Tibial nerve (tissue), 4 donors: ENCODE data around the gene DUS2. TPM values are rescaled to one million over a fixed set of nuclear protein-coding genes. Genes with fewer than 3 reads are reported as not detected.
"Not testable (repeated sequence)": the region's sequence is repeated elsewhere in the genome, so short reads cannot be mapped to it uniquely, and the experiment has no call there.

ENCODE experiments used
- DNase-seq, 2 donors: peaks; one replicate each; pipeline ENCODE4 v3.0.0-alpha.2; 2019; ENCODE audit warnings: low spot score in 2 of 2
- H3K27ac ChIP-seq, 4 donors: fragments of 200-600 bp; sonication (generic) in 3 of 4; one replicate each; pipeline ENCODE4 v1.5.1; 2017 to 2019; ENCODE audit warnings: mild to moderate bottlenecking in 1 of 4
- H3K27me3 ChIP-seq, 2 donors: fragments of 200-600 bp; sonication (generic) in 1 of 2; one replicate each; pipeline versions ENCODE4 v1.5.1 to v1.6.0; 2017 to 2019
- H3K36me3 ChIP-seq, 3 donors: fragments of 200-600 bp; sonication (generic); one replicate each; pipeline ENCODE4 v1.5.1; 2018 to 2019
- H3K4me1 ChIP-seq, 4 donors: fragments of 200-600 bp; sonication (generic) in 3 of 4; one replicate each; pipeline ENCODE4 v1.5.1; 2017 to 2019
- H3K4me3 ChIP-seq, 4 donors: fragments of 200-600 bp; sonication (generic) in 3 of 4; one replicate each; pipeline ENCODE4 v1.5.1; 2017 to 2019; ENCODE audit warnings: mild to moderate bottlenecking in 1 of 4, moderate library complexity in 1 of 4
- H3K9me3 ChIP-seq, 4 donors: fragments of 200-600 bp; sonication (generic) in 3 of 4; one replicate each; pipeline ENCODE4 v1.5.1; 2017 to 2019
- CTCF ChIP-seq, 5 experiments: fragments of 200-600 bp in 3 of 5; fragments of 450-650 bp in 2 of 5; sonication (generic) in 3 of 5; IDR thresholded peaks; one replicate each; pipeline ENCODE4 v1.5.1; 2016 to 2019; ENCODE audit warnings: antibody characterized with exemption in 5 of 5, mild to moderate bottlenecking in 3 of 5, moderate library complexity in 2 of 5
- EP300 ChIP-seq, 2 donors: sonication (generic); formaldehyde crosslinking; IDR thresholded peaks; one replicate each; pipeline ENCODE4 v1.6.1; 2017; ENCODE audit warnings: antibody characterized with exemption in 2 of 2, mild to moderate bottlenecking in 1 of 2
- POLR2A ChIP-seq, 2 donors: fragments of 450-650 bp; IDR thresholded peaks; one replicate each; pipeline ENCODE4 v1.6.1; 2017; ENCODE audit warnings: antibody characterized with exemption in 2 of 2, mild to moderate bottlenecking in 2 of 2, moderate library complexity in 2 of 2
- WGBS, 2 donors: methylation state at CpG; one replicate each; pipeline ENCODE4 v1.1.5; 2018; 5-methylcytosine and 5-hydroxymethylcytosine counted together
- small RNA-seq: library from RNA; depleted of rRNA; stranded (forward); fragments of <200 nt; gene quantifications from one replicate; pipeline ENCODE3, GENCODE V24; 2016
- total RNA-seq, 4 donors: library from RNA; depleted of rRNA; stranded (reverse); fragments of >200 nt; gene quantifications; one replicate each; pipeline ENCODE4 v1.1.0, GENCODE V29; 2016

DUS2 gene
- total RNA-seq, 4 donors from 2014 or later: 4.7 to 31.2 (median 15.4) TPM

- no peak overlapping the region for H3K27ac ChIP-seq
- DNase-seq: no peak
- TF ChIP-seq POLR2A (IDR thresholded peaks at IDR 0.05) (no peak), CTCF (IDR thresholded peaks at IDR 0.05) (peak in 3 of 5 experiments; percentile 29 to 39 (median 33))
- peaks cover 0 to 4% (median under 1%) of the 10 kb centered on the region in 4 donors for H3K9me3 ChIP-seq
- H3K4me1 ChIP-seq: peaks cover 0 to 35% (median 2%) of the 10 kb centered on the region in 4 donors
- H3K36me3 ChIP-seq: no peaks in the 10 kb centered on the region
- H3K4me3 ChIP-seq: no peak overlapping the region
- no peaks in the 10 kb centered on the region for H3K27me3 ChIP-seq
- 82 to 87% methylated on average over 2 of the region's 2 CpGs for WGBS, 2 donors
These were observed 93.3 kb downstream of the DUS2 start for GRCh38 chr16:68116256-68116867.

- TF ChIP-seq POLR2A (IDR thresholded peaks at IDR 0.05) (no peak), EP300 (IDR thresholded peaks at IDR 0.05) (no peak), CTCF (IDR thresholded peaks at IDR 0.05) (no peak)
- no peaks in the 10 kb centered on the region for H3K27me3 ChIP-seq
- 96% methylated on average over 3 of the region's 3 CpGs for WGBS, 2 donors
- no peak for DNase-seq
- no peaks in the 10 kb centered on the region for H3K9me3 ChIP-seq
- peaks cover 0 to 9% (median 0%) of the 10 kb centered on the region in 3 donors for H3K36me3 ChIP-seq
- H3K27ac ChIP-seq: no peak overlapping the region
- H3K4me3 ChIP-seq: no peak overlapping the region
- H3K4me1 ChIP-seq: peaks cover 0 to 32% (median 2%) of the 10 kb centered on the region in 4 donors
These were observed 94.8 kb downstream of the DUS2 start for GRCh38 chr16:68117884-68118283.

- not testable (repeated sequence) for DNase-seq, H3K27ac ChIP-seq
- WGBS, 2 donors: 93 to 98% methylated on average over 13 of the region's 13 CpGs
These were observed 95.9 kb downstream of the DUS2 start for GRCh38 chr16:68118954-68119353.

GRCh38 chr16:68120496-68120895 lies 97.4 kb downstream of the DUS2 start:
- not testable (repeated sequence) for H3K9me3 ChIP-seq, DNase-seq, H3K4me3 ChIP-seq, H3K27me3 ChIP-seq, H3K27ac ChIP-seq, H3K36me3 ChIP-seq
- WGBS, 2 donors: 90 to 96% methylated on average over 5 of the region's 5 CpGs
- peaks cover 0 to 22% (median 2%) of the 10 kb centered on the region in 4 donors for H3K4me1 ChIP-seq

More at GRCh38 chr16:68118954-68119353, 95.9 kb downstream of the DUS2 start:
- H3K4me1 ChIP-seq: peaks cover 0 to 31% (median 2%) of the 10 kb centered on the region in 4 donors
- not testable (repeated sequence) for H3K27me3 ChIP-seq, H3K36me3 ChIP-seq, H3K9me3 ChIP-seq, H3K4me3 ChIP-seq

GRCh38 chr16:68126395-68126794 lies 103.3 kb downstream of the DUS2 start:
- DNase-seq: no peak
- H3K4me3 ChIP-seq: no peak overlapping the region
- WGBS, 2 donors: 93 to 94% methylated on average over 2 of the region's 2 CpGs
- no peaks in the 10 kb centered on the region for H3K27me3 ChIP-seq
- no peak overlapping the region for H3K27ac ChIP-seq
- H3K4me1 ChIP-seq: peaks cover 0 to 11% (median 0%) of the 10 kb centered on the region in 4 donors
- no peak for TF ChIP-seq CTCF (IDR thresholded peaks at IDR 0.05)
- TF ChIP-seq POLR2A (IDR thresholded peaks at IDR 0.05): no peak
- TF ChIP-seq EP300 (IDR thresholded peaks at IDR 0.05): no peak
- H3K9me3 ChIP-seq: no peaks in the 10 kb centered on the region
- peaks cover 0 to 9% (median 0%) of the 10 kb centered on the region in 3 donors for H3K36me3 ChIP-seq

- no peaks in the 10 kb centered on the region for H3K27me3 ChIP-seq
- DNase-seq: no peak
- TF ChIP-seq EP300 (IDR thresholded peaks at IDR 0.05): no peak
- no peaks in the 10 kb centered on the region for H3K36me3 ChIP-seq
- peaks cover 0 to 20% (median 0%) of the 10 kb centered on the region in 4 donors for H3K4me1 ChIP-seq
- H3K4me3 ChIP-seq: no peak overlapping the region
- WGBS, 2 donors: 41 to 52% methylated on average over 6 of the region's 6 CpGs
- peak overlapping the region in 2 of 4 donors; percentile 29 to 36 for H3K27ac ChIP-seq
- no peaks in the 10 kb centered on the region for H3K9me3 ChIP-seq
These were observed 105.7 kb downstream of the DUS2 start for GRCh38 chr16:68128577-68129305.

Small RNAs within 50 kb of the gene (small RNA-seq; reads per million reads assigned to genes)
- gene RF00019: not detected
- not detected for gene RNU6-359P

Other genes with a start within 250 kb of the DUS2 start
- gene RANBP10, start 216.7 kb upstream of the DUS2 start, total RNA-seq: 10 to 100 TPM in 3 of 4 donors, 1 to 10 TPM in 1; 8.1 to 19.5 (median 12.0) TPM
- gene TSNAXIP1, start 216.4 kb upstream of the DUS2 start, total RNA-seq: 1 to 10 TPM; 2.8 to 8.4 (median 4.0) TPM
- 10 to 100 TPM; 47.1 to 74.3 (median 60.9) TPM for gene THAP11, start 181.0 kb upstream of the DUS2 start, total RNA-seq
- gene NUTF2, start 176.4 kb upstream of the DUS2 start, total RNA-seq: 100 to 1,000 TPM in 2 of 4 donors, 10 to 100 TPM in 2; 54.4 to 137 (median 105) TPM
- 100 to 1,000 TPM in 1 of 4 donors, 10 to 100 TPM in 3; 51.3 to 101 (median 59.2) TPM for gene CENPT, start 175.6 kb upstream of the DUS2 start, total RNA-seq
- gene EDC4, start 150.2 kb upstream of the DUS2 start, total RNA-seq: 10 to 100 TPM; 36.7 to 62.4 (median 55.6) TPM
- 10 to 100 TPM in 1 of 4 donors, 1 to 10 TPM in 3; 2.0 to 15.1 (median 3.9) TPM for gene NRN1L, start 138.4 kb upstream of the DUS2 start, total RNA-seq
- gene PSKH1, start 130.0 kb upstream of the DUS2 start, total RNA-seq: 10 to 100 TPM; 22.2 to 30.8 (median 24.2) TPM
- gene CTRL, start 91.4 kb upstream of the DUS2 start, total RNA-seq: 1 to 10 TPM in 3 of 4 donors, under 1 TPM in 1; 0.87 to 3.6 (median 1.6) TPM
- gene PSMB10, start 86.4 kb upstream of the DUS2 start, total RNA-seq: 10 to 100 TPM; 22.9 to 57.6 (median 39.4) TPM
- 10 to 100 TPM; 17.9 to 43.9 (median 26.8) TPM for gene LCAT, start 79.2 kb upstream of the DUS2 start, total RNA-seq
- 100 to 1,000 TPM in 2 of 4 donors, 10 to 100 TPM in 2; 82.0 to 127 (median 101) TPM for gene SLC12A4, start 54.6 kb upstream of the DUS2 start, total RNA-seq
- under 1 TPM in 1 of 4 donors, not detected in 3; 0.66 TPM for gene DPEP3, start 42.8 kb upstream of the DUS2 start, total RNA-seq
- gene DPEP2, start 23.8 kb upstream of the DUS2 start, total RNA-seq: 10 to 100 TPM in 1 of 4 donors, 1 to 10 TPM in 3; 1.0 to 12.6 (median 3.8) TPM
- gene DPEP2NB, start 7.4 kb upstream of the DUS2 start, total RNA-seq: not detected
- 10 to 100 TPM in 3 of 4 donors, 1 to 10 TPM in 1; 6.7 to 11.7 (median 10.8) TPM for gene DDX28, start 52 bp upstream of the DUS2 start, total RNA-seq
- gene NFATC3, start 62.1 kb downstream of the DUS2 start, total RNA-seq: 100 to 1,000 TPM in 2 of 4 donors, 10 to 100 TPM in 2; 81.4 to 105 (median 97.1) TPM
- 1 to 10 TPM in 2 of 4 donors, under 1 TPM in 2; 0.42 to 2.4 (median 1.2) TPM for gene ESRP2, start 212.8 kb downstream of the DUS2 start, total RNA-seq
- 10 to 100 TPM; 26.0 to 51.3 (median 30.2) TPM for gene PLA2G15, start 222.1 kb downstream of the DUS2 start, total RNA-seq
- 100 to 1,000 TPM; 129 to 202 (median 181) TPM for gene SLC7A6, start 241.2 kb downstream of the DUS2 start, total RNA-seq